Ecto neural progenitor cell (in vitro differentiated cells): ENCODE measurements around the gene NUDCD3.
"Not testable (repeated sequence)": the region's sequence is repeated elsewhere in the genome, so short reads cannot be mapped to it uniquely, and the experiment has no call there.

Experiments used
- DNase-seq: peaks from one replicate; pipeline ENCODE4 v3.0.0-alpha.2; 2018; ENCODE audit warnings: low spot score

NUDCD3 gene

DNA sequence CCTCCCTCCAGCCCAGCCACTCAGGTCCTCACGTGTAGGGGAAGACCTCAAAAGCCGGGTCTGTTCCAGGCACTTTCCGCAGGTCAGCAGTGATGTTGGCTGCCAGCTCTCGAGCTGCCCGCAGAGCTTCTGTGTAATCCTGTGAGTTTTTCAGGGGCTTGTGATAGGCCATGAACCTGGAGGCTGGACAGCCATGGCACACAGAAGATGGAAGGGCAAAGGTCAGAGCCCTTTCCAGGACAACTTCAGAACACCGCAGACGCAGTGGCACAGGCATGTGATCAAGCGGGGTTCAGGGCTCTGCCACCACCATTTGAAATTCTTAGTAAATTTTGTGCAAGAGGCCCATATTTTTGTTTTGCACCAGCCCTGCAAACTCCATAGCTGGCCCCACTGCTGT, 26.7 kb upstream of the NUDCD3 start:
- no peak for DNase-seq

DNA sequence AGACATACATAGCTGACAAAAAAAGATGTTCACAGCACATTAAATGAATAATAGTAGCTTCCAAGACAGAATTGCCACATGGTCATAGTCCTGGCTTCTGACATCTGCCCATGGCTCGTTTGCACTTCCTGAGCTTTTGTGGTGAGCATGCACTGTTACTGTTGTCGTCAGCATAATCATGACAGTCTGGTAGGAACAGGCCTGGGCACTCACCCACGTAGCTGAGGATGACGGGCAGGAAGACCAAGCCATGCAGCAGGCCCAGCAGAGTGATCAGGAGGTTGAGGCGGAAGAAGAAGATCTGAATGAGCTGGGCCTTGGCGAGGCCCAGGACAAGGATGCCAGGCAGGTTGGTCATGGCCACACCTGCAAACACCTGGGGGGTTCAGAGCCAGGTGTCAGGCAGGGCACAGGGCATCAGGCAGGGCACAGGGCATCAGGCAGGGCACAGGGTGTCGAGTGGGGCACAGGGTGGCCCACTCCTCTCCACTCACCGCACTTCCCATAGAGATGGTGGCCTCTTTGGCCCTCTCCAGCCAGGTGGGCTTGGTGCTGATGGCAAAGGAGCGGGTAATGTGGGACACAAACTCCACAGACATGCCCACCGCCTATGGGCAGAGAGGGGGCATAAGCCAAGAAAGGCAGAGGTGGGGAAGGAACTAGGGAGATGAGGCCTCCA, 25.3 kb upstream of the NUDCD3 start:
- no peak for DNase-seq

DNA sequence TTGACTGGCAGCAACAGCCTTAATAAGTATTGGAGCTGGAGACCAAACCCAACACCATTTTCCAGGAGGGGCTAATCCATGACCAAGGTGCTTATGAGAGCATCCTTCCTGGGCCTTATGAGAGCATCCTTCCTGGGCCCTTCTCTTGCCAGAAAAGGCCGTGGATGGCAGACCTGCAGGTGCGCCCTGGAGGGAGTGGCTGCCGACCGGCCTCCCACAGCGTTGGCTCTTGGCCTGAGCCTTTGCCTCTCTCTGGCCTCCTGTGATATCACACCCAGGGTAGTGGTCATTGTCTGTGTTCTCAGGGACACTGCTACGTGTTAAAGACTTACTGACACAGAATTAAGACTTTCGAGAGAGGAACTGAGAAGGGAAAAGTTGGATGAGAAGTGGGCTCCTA, 22.3 kb upstream of the NUDCD3 start:
- DNase-seq = no peak

DNA sequence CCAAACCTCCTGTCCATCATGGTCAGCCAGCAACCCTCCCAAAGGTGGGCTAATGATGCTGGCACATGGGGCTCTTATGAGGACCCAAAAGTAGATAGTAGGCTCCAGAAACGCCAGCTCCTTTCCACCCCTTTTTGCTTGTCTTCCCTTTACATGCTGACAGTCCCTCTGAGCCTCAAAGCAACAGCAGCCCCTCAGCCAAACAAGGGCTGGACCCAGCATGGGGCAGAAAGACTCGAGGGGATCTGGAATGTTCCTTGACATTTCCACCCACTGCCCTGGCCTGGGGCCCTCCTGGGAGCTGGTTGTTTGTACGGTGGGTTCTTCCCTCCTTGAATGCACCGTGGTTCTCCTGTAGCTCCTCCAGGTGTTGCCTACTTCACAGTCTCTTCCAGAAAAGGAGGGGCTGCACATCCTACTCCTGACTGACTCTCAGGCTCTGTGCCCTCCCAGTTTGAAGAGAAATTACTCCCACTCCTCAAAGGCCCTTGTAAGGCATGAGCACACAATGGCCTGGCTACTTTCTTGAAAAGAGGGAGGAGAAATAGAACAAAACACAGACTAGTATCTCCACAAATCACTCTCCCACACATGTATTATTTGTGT, 21.5 kb upstream of the NUDCD3 start:
- DNase-seq = no peak

DNA sequence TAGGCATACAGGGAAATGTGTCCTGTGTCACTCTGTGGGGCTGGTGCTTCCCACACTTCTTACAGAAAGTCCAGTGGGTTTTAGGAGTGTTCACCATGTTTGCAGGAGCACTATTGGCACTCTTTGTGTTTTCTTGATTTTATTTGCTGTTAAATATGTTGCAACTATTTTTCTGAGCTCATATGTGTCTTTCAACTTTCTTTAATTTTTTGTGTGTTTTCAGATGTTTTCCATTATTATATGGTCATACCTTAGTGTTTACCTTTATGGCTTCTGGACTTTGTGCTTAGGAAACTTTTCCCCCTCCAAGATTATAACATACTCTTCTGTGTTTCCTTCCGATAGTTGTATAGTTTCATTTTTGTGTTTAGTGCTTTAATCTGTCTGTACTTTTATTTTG, 20.8 kb upstream of the NUDCD3 start:
- DNase-seq = no peak

DNA sequence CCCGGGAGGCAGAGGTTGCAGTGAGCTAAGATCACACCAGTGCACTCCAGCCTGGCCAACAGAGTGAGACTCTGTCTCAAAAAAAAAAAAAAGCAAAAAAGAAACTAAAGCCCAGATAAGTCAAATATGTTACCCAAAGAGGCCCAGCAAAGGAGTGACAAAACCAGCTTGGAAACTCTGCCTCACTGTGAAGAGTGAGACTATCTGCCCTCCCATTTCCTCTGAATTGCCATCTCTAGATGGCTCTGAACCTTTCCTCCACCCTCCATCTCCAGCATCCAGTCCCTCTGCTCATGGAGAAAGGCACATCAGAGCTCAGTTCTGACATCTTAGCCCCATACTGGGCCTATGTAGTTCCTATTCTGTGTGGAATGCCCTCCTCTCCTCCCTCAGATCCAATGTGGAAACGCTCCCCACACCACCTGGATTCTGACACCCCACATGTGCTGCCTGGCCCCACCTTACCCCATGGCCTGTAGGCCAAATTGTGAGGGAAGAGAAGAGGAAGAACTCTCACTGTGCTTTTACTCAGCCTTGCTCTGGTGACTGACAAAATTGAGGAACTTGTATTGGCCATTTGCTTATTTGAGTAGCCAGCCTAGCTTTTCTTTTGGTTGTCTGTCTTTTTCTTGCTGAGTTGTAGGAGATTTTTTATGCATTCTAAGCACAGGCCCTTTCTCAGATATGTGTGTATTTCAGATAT, 18.0 kb upstream of the NUDCD3 start:
- no peak for DNase-seq

DNA sequence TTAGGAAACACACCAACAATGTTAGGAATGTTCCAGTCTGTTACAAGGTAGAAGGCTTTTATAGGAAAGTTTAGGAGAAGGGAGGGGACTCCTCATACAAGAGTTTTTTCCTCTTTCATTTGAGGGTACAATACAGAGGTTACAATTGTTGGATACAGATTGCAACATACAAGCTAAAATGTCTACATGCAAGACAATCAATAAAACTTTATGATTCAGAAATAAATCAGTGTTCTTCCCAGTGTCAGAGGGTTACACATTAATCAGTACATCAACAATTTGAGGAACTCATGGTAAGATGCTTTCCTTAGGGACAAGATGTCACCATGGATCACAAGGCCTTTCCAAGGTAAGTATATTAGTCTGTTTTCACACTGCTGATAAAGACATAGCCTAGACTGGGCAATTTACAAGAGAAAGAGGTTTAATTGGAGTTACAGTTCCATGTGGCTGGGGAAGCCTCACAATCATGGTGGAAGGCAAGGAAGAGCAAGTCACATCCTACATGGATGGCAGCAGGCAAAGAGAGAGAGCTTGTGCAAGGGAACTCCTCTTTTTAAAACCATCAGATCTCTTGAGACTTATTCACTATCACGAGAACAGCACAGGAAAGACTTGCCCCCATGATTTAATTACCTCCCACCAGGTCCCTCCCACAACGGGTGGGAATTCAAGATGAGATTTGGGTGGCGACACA, 16.3 kb upstream of the NUDCD3 start:
- DNase-seq = not testable (repeated sequence)

DNA sequence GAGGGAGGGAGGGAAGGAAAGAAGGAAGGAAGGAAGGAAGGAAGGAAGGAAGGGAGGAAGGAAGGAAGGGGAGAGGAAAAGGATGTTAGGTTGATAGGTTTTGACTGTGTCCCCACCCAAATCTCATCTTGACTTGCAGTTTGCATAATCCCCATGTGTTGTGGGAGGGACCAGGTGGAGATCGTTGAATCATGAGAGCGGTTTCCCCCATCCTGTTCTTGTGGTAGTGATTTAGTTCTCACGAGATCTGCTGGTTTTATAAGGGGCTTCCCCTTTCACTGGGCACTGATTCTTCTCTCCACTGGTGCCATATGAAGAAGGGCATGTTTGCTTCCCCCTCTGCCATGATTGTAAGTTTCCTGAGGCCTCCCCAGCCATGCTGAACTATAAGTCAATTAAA, 15.1 kb upstream of the NUDCD3 start:
- no peak for DNase-seq

DNA sequence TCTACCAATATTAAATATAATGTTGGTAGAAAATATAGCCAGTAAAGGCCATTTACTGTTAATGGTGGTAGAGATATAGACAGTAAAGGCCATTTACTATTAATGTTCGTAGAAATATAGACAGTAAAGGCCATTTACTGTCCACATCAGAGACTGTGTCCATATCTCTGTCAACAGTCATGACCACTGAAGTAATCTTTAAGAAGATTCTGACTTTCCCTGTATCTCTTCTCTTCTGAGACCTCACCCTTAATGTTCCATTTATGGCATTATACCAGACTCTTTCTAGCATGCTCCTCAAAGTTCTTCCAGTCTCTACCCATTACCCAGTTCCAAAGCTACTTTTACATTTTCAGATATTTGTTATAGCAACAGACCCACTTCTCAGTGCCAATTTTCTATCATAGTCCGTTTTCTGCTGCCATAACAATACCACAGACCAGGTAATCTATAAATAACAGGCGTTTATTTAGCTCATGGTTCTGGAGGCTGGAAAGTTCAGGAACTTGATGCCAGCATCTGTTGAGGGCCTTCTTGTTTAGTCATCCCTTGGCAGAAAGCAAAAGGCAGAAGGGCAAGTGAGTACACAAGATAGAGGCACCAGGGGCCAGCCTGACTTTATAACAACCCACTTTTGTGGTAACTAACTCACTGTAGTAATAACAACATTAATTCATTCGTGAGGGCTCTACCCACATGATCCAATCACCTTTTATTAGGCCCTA, 7.9 kb upstream of the NUDCD3 start:
- DNase-seq = no peak

DNA sequence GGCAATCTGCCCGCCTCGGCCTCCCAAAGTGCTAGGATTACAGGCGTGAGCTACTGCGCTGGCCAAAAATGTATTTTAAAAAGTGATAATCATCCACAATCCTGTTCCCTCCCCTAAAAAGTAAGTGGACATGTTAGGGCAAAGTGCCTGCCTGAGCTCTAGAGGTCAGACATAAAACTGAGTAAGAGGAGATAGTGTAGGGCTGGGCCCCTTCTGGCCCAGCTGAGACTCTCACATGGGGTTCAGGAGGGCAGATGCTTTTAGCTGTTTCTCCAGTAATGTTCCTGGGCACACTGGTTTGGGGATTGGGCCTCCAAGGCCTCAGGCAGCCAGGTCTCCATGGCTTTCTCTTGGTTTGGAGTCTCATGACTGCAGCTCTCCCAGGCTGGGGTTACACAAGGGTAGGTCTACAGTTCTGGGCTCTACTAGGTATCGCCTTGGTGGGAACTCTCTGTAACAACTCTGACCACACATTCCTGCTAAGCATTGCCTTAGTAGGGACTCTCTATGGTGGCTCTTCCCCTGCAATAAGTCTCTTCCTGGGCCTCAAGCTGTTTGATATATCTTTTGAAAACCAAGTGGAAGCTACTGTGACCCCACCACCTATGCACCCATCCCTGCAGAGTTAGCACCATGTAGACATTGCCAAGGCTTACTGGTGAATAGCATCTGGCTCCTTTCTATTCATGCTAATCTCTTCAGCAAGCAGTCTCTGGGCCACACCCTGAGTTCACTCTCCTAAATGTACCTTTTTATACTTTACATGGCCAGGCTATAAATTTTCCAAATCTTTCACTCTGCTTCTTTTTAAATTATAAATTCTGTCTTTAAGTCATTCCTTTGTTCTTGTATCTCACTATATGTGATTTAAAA, 6.9 kb upstream of the NUDCD3 start:
- no peak for DNase-seq

DNA sequence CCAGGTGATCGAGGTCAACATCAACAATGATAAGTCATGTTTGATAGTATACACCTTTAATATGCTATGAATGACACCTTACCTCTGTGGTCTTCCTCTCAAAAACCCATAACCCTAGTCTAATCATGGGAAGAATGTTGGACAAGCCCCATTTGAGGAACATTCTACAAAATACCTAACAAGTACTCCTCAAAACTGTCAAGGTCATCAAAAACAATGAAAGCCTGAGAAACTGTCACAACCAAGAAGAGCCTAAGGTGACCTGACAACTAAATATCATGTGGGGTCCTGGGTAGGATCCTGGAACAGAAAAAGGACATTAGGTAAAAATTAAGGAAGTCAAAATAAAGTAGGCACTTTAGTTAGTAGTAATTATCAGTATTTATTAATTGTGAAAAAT, 5.9 kb upstream of the NUDCD3 start:
- no peak for DNase-seq

DNA sequence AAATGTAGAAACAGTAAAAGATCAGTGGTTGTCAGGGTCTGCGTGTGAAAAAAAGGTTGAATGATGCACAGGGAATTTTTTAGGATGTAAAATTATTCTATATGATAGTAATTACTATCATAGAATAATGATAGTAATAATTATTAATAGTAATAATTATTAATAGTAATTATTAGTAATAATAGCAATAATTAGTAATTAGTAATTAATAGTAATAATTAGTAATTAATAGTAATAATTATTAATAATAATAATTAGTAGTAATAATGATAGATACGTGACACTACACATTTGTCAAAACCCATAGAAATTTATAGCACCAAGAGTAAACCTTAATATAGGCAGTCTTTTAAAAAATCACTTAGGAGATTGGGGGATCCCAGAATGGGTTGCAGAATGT, 4.5 kb upstream of the NUDCD3 start:
- DNase-seq = no peak

DNA sequence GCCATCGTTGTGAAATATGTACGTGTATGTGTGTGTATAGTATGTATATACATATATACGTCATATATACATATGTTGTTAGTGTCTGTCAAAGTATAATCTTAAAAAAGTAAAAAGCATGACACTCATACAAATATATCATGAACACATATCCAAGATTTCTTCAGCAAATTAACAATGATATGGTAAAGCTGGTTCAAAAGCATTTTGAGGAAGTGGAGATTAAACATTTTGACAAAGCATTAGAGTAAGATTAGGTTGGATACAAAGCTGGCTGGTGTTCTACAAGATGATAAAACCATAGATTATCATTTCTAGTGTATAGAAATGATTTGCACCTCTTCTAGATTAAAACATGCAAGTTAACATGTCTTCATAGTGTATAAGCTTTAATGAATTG, 771 bp upstream of the NUDCD3 start:
- DNase-seq = no peak

DNA sequence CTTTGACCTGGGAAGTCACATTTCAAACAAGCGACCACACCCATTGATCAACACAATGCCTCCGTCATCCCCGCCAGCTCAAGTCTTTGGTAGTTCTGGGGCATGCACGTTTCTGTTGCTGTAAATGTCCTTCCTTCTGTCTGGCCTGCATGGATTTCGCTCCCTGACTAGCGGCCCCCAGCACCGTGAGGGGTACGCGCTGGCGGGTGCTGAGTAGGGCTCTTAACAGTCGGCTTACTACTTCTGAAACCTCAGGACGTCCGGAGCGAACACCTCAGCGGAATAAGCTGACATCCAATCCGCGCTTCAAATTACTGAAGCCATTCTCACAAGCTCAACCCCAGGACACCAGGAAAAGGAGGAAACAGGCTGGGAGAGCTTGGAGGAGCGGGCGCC, 505 bp downstream of the NUDCD3 start:
- no peak for DNase-seq

DNA sequence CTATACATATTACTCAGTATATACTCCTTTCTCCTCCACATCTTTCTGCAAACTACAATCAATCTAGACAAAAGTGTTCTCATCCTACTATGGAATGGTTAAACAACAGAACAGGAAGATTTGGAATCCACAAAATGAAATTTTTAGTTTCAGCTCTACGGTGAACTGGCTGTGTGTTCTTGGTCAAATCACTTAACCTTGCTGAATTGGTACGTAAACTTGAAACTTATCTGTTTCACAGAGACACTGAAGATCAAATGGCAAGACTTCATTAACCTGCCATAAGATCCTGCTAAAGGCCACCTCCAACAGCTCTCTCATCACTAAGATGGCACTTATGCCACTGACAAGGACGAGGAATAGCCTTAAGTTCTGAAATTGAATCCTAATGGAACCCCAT, 1.5 kb downstream of the NUDCD3 start:
- no peak for DNase-seq

DNA sequence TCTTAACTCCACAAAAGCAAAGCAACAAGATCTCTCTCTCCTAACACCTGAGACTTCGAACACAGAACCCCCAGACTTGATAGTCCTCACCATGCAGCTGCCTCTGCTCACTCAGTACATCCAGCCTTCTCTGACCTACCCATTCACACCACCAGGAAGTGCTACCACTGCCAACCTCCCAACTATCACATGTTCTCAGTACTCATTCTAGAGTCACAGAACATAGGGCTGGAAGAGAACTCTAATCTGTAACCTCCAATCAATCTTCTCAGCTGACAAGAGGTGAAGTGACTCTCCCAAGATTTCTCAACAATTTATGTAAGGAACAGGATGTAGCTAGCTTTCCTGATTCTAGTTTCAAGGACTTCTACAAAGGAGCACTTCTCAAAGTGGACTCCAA, 3.8 kb downstream of the NUDCD3 start:
- no peak for DNase-seq

DNA sequence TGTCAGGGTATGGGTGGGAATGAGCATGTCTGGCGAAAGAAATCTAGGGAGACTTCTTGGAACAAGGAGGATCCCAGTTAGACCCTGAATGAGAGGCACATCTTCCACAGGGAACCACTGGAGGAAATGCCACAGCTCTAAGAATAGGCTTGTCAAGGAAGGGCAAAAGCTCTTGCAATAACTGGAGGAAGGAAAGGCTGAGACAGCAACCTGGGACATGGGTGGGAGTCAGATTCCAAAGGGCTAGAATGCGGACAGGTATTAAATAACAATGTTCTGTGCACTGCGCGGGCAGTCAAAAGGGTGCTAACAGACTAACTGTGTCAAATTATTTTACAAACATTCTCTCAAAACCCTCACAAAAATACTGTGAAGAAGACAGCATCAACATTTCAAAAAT, 4.5 kb downstream of the NUDCD3 start:
- DNase-seq = no peak

DNA sequence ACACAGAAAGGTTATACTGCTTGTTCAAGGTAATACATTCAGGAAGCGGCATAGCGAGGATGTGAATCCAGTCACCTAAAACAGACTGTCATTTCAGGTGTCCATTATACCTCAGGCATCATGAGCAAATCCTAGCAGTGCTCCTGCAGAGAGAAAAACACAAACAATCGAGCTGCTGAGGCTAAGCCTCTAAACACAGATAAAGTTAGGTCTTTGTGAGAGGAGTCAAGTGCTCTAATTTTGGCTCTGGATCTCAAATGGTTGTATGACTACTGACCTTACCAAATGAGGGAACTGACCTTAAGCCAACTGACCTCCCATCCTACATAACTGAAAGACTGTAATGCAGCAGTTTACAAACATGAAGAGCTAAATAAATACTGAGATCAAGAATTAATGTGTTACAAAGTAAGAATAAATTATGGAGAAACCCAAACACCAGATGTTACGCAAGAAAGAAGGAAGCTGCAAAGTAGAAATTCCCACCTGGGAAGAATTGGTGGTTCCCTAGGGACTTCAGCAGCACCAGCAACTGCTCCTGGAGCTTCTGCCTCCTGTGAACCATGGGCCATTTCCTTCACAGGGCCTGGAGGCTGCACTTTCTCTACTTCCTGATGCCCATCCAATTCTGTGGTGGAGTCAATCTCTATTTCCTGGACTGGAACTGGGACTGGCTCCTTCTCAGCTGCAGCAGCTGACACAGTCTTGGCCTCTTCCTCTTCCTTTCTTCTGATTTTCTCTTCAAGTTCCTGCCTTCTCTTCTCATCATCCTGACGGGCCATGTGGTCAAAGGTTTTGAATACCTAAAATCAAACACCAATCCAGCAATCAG, 5.8 kb downstream of the NUDCD3 start:
- no peak for DNase-seq

DNA sequence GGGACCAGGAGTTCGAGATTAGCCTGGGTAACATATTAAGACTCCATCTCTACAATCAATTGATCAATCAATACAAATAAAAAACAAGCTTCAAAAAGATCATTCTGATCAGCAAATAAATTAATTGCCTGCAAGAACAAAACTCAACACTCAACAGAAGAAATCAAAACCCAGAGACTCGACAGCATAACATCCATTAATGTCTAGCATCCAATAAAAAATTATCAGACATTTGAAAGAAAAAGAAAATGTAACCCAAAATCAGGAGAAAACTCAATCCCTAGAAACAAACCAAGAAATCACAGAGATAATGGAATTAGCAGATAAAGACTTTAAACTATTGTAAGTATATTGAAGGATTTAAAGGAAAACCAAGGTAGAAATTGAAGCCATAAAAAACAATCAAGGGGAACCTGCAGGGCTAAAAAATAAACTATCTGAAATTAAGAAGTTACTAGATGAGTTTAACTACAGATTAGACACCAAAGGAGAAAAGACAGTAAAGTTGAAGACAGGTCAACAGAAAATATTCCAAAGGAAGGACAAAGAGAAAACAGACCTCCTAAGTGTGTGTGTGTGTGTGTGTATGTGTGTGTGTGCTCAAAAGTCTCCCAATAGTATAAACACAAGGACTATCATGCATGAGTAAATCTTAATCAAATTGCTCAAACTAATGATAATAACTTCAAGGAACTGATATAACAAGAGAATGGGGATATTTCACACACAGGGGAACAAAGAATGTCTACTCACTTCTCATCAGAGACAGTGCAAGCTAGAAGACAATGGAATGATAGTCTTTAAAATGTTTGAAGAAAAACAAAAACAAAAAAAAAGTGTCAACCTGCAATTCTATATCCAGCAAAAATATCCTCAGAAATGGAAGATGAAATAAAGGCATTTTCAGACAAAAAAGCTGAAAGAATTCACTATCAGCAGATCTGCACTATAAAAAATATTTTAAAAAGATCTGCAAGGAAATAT, 7.7 kb downstream of the NUDCD3 start:
- no peak for DNase-seq
